GM23338 (cell line): ENCODE results near the gene ITGB5. TPM values are rescaled to one million over a fixed set of nuclear protein-coding genes. Genes with fewer than 3 reads are reported as not detected.

Source experiments
- ATAC-seq: fragments of 200-7000 bp; cut with Tn5 transposase; 3 replicates; pipeline ENCODE4 v1.9.1; 2020
- DNase-seq: peaks from one replicate; pipeline ENCODE4 v3.0.0-alpha.2; 2015; ENCODE audit warnings: low spot score
- H2AFZ ChIP-seq: fragments of 200-600 bp; sonication (generic); 2 replicates; pipeline ENCODE4 v1.8.0; 2016; ENCODE audit warnings: antibody characterized with exemption, mild to moderate bottlenecking, moderate library complexity
- H3F3A ChIP-seq: fragments of 200-600 bp; sonication (generic); replicated peaks from 2 replicates; pipeline ENCODE4 v1.8.0; 2017; ENCODE audit warnings: antibody characterized with exemption, mixed run types, low read depth
- H3K27ac ChIP-seq: fragments of 200-600 bp; sonication (generic); 2 replicates; pipeline ENCODE4 v1.6.1; 2016; ENCODE audit warnings: low read depth
- H3K27me3 ChIP-seq: fragments of 200-600 bp; sonication (generic); 2 replicates; pipeline ENCODE4 v1.8.0; 2016; ENCODE audit warnings: mild to moderate bottlenecking, mixed run types, moderate library complexity; ENCODE audit not compliant: insufficient read depth
- H3K36me3 ChIP-seq: fragments of 200-600 bp; sonication (generic); 2 replicates; pipeline ENCODE4 v1.8.0; 2016; ENCODE audit warnings: mild to moderate bottlenecking; ENCODE audit not compliant: insufficient read depth
- H3K4me1 ChIP-seq: fragments of 200-600 bp; sonication (generic); 2 replicates; pipeline ENCODE4 v1.8.0; 2016; ENCODE audit warnings: mild to moderate bottlenecking, moderate library complexity; ENCODE audit not compliant: insufficient read depth
- H3K4me2 ChIP-seq: fragments of 200-600 bp; sonication (generic); 2 replicates; pipeline ENCODE4 v1.7.1; 2017; ENCODE audit warnings: mixed run types
- H3K4me3 ChIP-seq: fragments of 200-600 bp; sonication (generic); 2 replicates; pipeline ENCODE4 v1.6.1; 2016; ENCODE audit warnings: mixed run types
- H3K79me2 ChIP-seq: fragments of 200-600 bp; sonication (generic); replicated peaks from 2 replicates; pipeline ENCODE4 v1.8.0; 2017; ENCODE audit warnings: mild to moderate bottlenecking; ENCODE audit not compliant: insufficient read depth
- H3K9me2 ChIP-seq: fragments of 200-600 bp; sonication (generic); 2 replicates; pipeline ENCODE4 v1.8.0; 2017; ENCODE audit not compliant: insufficient read depth
- H4K20me1 ChIP-seq: fragments of 200-600 bp; sonication (generic); replicated peaks from 2 replicates; pipeline ENCODE4 v1.8.0; 2017; ENCODE audit warnings: mild to moderate bottlenecking; ENCODE audit not compliant: insufficient read depth
- H3K27ac Mint-ChIP-seq: 2 replicates; pipeline ENCODE4 v1.8.0; 2020; ENCODE audit warnings: inconsistent platforms, mild to moderate bottlenecking, moderate library complexity, mixed read lengths
- H3K27me3 Mint-ChIP-seq: 3 replicates; pipeline ENCODE4 v1.8.0; 2022; ENCODE audit warnings: low read depth, mild to moderate bottlenecking, moderate library complexity, mixed read lengths, inconsistent platforms; ENCODE audit not compliant: insufficient read depth, poor library complexity
- H3K36me3 Mint-ChIP-seq: 3 replicates; pipeline ENCODE4 v1.8.0; 2021; ENCODE audit warnings: low read depth, mild to moderate bottlenecking, inconsistent platforms, moderate library complexity, mixed read lengths
- H3K4me1 Mint-ChIP-seq: 3 replicates; pipeline ENCODE4 v1.8.0; 2020; ENCODE audit warnings: mild to moderate bottlenecking, inconsistent platforms, mixed read lengths
- H3K4me3 Mint-ChIP-seq: 3 replicates; pipeline ENCODE4 v1.8.0; 2021; ENCODE audit warnings: moderate library complexity, mild to moderate bottlenecking, inconsistent platforms, mixed read lengths
- H3K9me3 Mint-ChIP-seq: 3 replicates; pipeline ENCODE4 v1.8.0; 2020; ENCODE audit warnings: moderate library complexity, mild to moderate bottlenecking, inconsistent platforms, mixed read lengths
- CREB1 ChIP-seq: fragments of 250-450 bp; sonication (Bioruptor Pico); IDR thresholded peaks from 2 replicates; pipeline ENCODE4 v1.5.0; 2020; ENCODE audit warnings: low read depth, mild to moderate bottlenecking, moderate library complexity
- CTCF ChIP-seq, 2 experiments: fragments of 200-600 bp in 1 of 2; sonication (generic) in 1 of 2; conservative IDR thresholded peaks; 2 replicates each; pipeline versions ENCODE4 v1.5.1 to v1.6.1; 2016 to 2017; ENCODE audit warnings: antibody characterized with exemption in 2 of 2, low read depth in 2 of 2, mild to moderate bottlenecking in 2 of 2, moderate library complexity in 1 of 2
- ETS1 ChIP-seq: IDR thresholded peaks from 2 replicates; pipeline ENCODE4 v1.6.1; 2016; ENCODE audit warnings: antibody characterized with exemption
- EZH2 ChIP-seq: fragments of 200-600 bp; sonication (generic); IDR thresholded peaks from one replicate; pipeline ENCODE4 v1.8.0; 2017; ENCODE audit warnings: antibody characterized with exemption, mild to moderate bottlenecking, low read depth; ENCODE audit not compliant: unreplicated experiment
- EZH2phosphoT487 ChIP-seq: fragments of 200-600 bp; sonication (generic); IDR thresholded peaks from one replicate; pipeline ENCODE4 v1.8.1; 2018; ENCODE audit warnings: antibody characterized with exemption; ENCODE audit not compliant: unreplicated experiment
- JUNB ChIP-seq: IDR thresholded peaks from one replicate; pipeline ENCODE4 v1.6.1; 2016; ENCODE audit warnings: antibody characterized with exemption; ENCODE audit not compliant: unreplicated experiment
- NANOG ChIP-seq: IDR thresholded peaks from 2 replicates; pipeline ENCODE4 v1.6.1; 2016; ENCODE audit warnings: antibody characterized with exemption, borderline replicate concordance
- POLR2AphosphoS5 ChIP-seq: IDR thresholded peaks from 2 replicates; pipeline ENCODE4 v1.6.1; 2016; ENCODE audit warnings: antibody characterized with exemption, low read depth
- REST ChIP-seq: IDR thresholded peaks from one replicate; pipeline ENCODE4 v1.6.1; 2018; ENCODE audit warnings: antibody characterized with exemption; ENCODE audit not compliant: unreplicated experiment
- STAT1 ChIP-seq: IDR thresholded peaks from one replicate; pipeline ENCODE4 v1.6.1; 2016; ENCODE audit warnings: antibody characterized with exemption; ENCODE audit not compliant: unreplicated experiment
- ZNF114 ChIP-seq: fragments of 250-450 bp; sonication (Bioruptor Pico); IDR thresholded peaks from 2 replicates; pipeline ENCODE4 v1.5.0; 2020; ENCODE audit warnings: mild to moderate bottlenecking, moderate library complexity
- ZNF331 ChIP-seq: fragments of 250-450 bp; sonication (Bioruptor Pico); IDR thresholded peaks from 2 replicates; pipeline ENCODE4 v1.5.0; 2020; ENCODE audit warnings: low read depth, mild to moderate bottlenecking, moderate library complexity
- polyA plus RNA-seq: library from polyadenylated mRNA; unstranded; fragments of >200 nt; fragmentation: Nextera tagmentation; extraction: Ambion mirVana; gene quantifications from 2 replicates; pipeline ENCODE4 v1.2.1, GENCODE V29; 2016
- total RNA-seq: library from RNA; depleted of rRNA; stranded (reverse); fragments of >200 nt; shearing (Covaris generic); gene quantifications from 2 replicates; pipeline ENCODE4 v1.2.3, GENCODE V29; 2014

The ITGB5 gene
- total and polyA plus RNA-seq, 2 experiments from 2014 or later: 68.2 to 269 TPM

GRCh38 chr3:124804875-124805274, 82.3 kb downstream of the ITGB5 start:
- peaks cover 16% of the 10 kb centered on the region for H3K36me3 ChIP-seq
- H3K27me3 ChIP-seq: no peaks in the 10 kb centered on the region
- H3K4me1 ChIP-seq: 0 out of 2 replicates have a peak, but pooled peaks cover 5% of the 10 kb centered on the region
- no peak overlapping the region for H2AFZ ChIP-seq
- H3K79me2 ChIP-seq: peaks cover 10% of the 10 kb centered on the region; the same call in 1 of the 2 replicates
- H3K27ac Mint-ChIP-seq: no peak overlapping the region
- no peak overlapping the region for H3K4me3 ChIP-seq
- 0 out of 2 replicates have a peak, but pooled peaks cover 2% of the 10 kb centered on the region for H3F3A ChIP-seq
- no peak overlapping the region for H3K4me3 Mint-ChIP-seq
- H3K36me3 Mint-ChIP-seq: peaks cover 47% of the 10 kb centered on the region
- ATAC-seq: no peak
- 0 out of 2 replicates have a peak overlapping the region, but pooled peaks have one; percentile 63 for H3K27ac ChIP-seq
- TF ChIP-seq EZH2 (no peak), JUNB (no peak), POLR2AphosphoS5 (no peak), EZH2phosphoT487 (no peak), ZNF114 (no peak), CREB1 (CRISPR knock-in tag) (no peak)
- H3K27me3 Mint-ChIP-seq: peaks cover 8% of the 10 kb centered on the region
- peaks cover 22% of the 10 kb centered on the region for H3K4me1 Mint-ChIP-seq
- no peaks in the 10 kb centered on the region for H3K9me2 ChIP-seq
- DNase-seq: no peak
- H3K9me3 Mint-ChIP-seq: no peaks in the 10 kb centered on the region
- no peaks in the 10 kb centered on the region; the same call in 1 of the 2 replicates for H4K20me1 ChIP-seq
- H3K4me2 ChIP-seq: no peak overlapping the region

- H3K27ac Mint-ChIP-seq: no peak overlapping the region
- ATAC-seq: no peak
- Histone ChIP-seq H3K9me2 (no peaks in the 10 kb centered on the region), H3K27ac (no peak overlapping the region), H2AFZ (no peak overlapping the region), H3K4me2 (no peak overlapping the region), H4K20me1 (no peaks in the 10 kb centered on the region; the same call in 1 of the 2 replicates), H3K27me3 (no peaks in the 10 kb centered on the region), H3K79me2 (peaks cover 10% of the 10 kb centered on the region; the same call in 1 of the 2 replicates), H3K4me3 (no peak overlapping the region), H3F3A (0 out of 2 replicates have a peak, but pooled peaks cover 4% of the 10 kb centered on the region), H3K36me3 (peaks cover 5% of the 10 kb centered on the region; the same call in 1 of the 2 replicates), H3K4me1 (0 out of 2 replicates have a peak, but pooled peaks cover 5% of the 10 kb centered on the region)
- no peaks in the 10 kb centered on the region for H3K9me3 Mint-ChIP-seq
- peaks cover 38% of the 10 kb centered on the region for H3K36me3 Mint-ChIP-seq
- no peak overlapping the region for H3K4me3 Mint-ChIP-seq
- no peak for DNase-seq
- H3K4me1 Mint-ChIP-seq: peaks cover 22% of the 10 kb centered on the region
- H3K27me3 Mint-ChIP-seq: peaks cover 7% of the 10 kb centered on the region
- no peak for TF ChIP-seq CTCF (conservative IDR thresholded peaks at IDR 0.05; ENCODE audit: low read depth in 2 of 2)
- no peak for TF ChIP-seq ZNF114
- no peak for TF ChIP-seq STAT1
- no peak for TF ChIP-seq ETS1
- no peak for TF ChIP-seq EZH2
- no peak for TF ChIP-seq POLR2AphosphoS5
- TF ChIP-seq REST: no peak
- TF ChIP-seq ZNF331 (CRISPR knock-in tag): no peak
- no peak for TF ChIP-seq NANOG
- no peak for TF ChIP-seq CREB1 (CRISPR knock-in tag)
- TF ChIP-seq JUNB: no peak
Measured at GRCh38 chr3:124802702-124803101, 84.5 kb downstream of the ITGB5 start.
